HL-60 (cell line): ENCODE results near the gene OTOP3.
"Not testable (repeated sequence)": the region's sequence is repeated elsewhere in the genome, so short reads cannot be mapped to it uniquely, and the experiment has no call there.

Experiments
- DNase-seq, 2 experiments: peaks; one replicate each; pipeline ENCODE4 v3.0.0-alpha.2; 2010 to 2020; ENCODE audit warnings: low read depth in 1 of 2, low spot score in 1 of 2
- H3K27ac ChIP-seq: fragments of 250-450 bp; sonication (Bioruptor Pico); replicated peaks from 2 replicates; pipeline ENCODE4 v1.5.1; 2020; ENCODE audit warnings: mild to moderate bottlenecking, moderate library complexity
- H3K27me3 ChIP-seq: fragments of 250-450 bp; sonication (Bioruptor Pico); 2 replicates; pipeline ENCODE4 v1.5.1; 2021; ENCODE audit warnings: mild to moderate bottlenecking, moderate library complexity; ENCODE audit not compliant: insufficient read depth, poor library complexity, severe bottlenecking
- H3K4me3 ChIP-seq: replicated peaks from 2 replicates; pipeline ENCODE4 v1.5.1; 2011; ENCODE audit warnings: mild to moderate bottlenecking, control low read depth, low read length; ENCODE audit not compliant: insufficient read depth
- CTCF ChIP-seq: IDR thresholded peaks from one replicate; pipeline ENCODE4 v1.5.1; 2011; ENCODE audit warnings: low read length, control low read depth, inconsistent platforms; ENCODE audit not compliant: insufficient read depth
- GABPA ChIP-seq: IDR thresholded peaks from 2 replicates; pipeline ENCODE4 v1.6.1; 2012; ENCODE audit warnings: low read depth
- POLR2AphosphoS5 ChIP-seq: IDR thresholded peaks from 2 replicates; pipeline ENCODE4 v1.6.1; 2012; ENCODE audit warnings: low read depth
- SPI1 ChIP-seq: IDR thresholded peaks from 2 replicates; pipeline ENCODE4 v1.6.1; 2012; ENCODE audit warnings: low read depth, mild to moderate bottlenecking, borderline replicate concordance
- TF ChIP-seq, protein P1 (sequence below): IDR thresholded peaks from 2 replicates; pipeline ENCODE4 v1.6.1; 2012; ENCODE audit warnings: low read depth; ENCODE audit not compliant: insufficient replicate concordance

OTOP3 gene

DNA sequence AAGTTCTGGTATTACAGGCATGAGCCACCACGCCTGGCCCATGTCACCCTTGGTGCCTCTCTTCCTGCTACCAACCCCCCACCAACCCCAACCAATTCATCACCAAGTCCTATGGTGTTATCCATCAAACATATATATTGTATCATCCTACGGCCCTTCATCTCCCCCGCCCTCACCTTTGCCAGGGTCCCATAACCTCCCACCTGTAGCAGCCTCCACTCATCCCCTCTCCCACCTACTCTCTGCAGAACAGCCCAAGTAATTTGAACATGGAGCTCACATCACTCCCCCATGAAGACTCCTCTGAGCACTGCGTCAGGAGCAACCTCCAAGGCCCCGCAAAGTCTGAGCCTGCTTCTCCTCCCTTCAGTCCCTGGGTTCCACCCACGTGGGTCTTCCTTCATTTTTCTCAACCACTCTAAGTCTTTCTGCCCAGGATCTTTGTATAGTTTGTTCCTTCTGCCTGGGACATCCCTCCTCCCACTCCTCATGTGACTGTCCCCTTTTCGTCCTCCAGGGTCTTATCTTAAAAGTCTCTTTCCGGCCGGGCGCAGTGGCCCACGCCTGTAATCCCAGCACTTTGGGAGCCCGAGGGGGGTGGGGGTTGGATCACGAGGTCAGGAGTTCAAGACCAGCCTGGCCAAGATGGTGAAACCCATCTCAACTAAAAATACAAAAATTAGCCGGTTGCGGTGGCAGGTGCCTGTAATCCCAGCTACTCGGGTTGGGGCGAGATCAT, 43.9 kb downstream of the OTOP3 start:
- Histone ChIP-seq H3K4me3 (no peak overlapping the region), H3K27me3 (peaks cover 3% of the 10 kb centered on the region)
- DNase-seq: no peak

GRCh38 chr17:74981318-74981978, 45.8 kb downstream of the OTOP3 start:
- Histone ChIP-seq H3K27me3 (peaks cover 2% of the 10 kb centered on the region), H3K4me3 (peak overlapping the region; percentile 37), H3K27ac (no peak overlapping the region)
- TF ChIP-seq, protein P1, sequence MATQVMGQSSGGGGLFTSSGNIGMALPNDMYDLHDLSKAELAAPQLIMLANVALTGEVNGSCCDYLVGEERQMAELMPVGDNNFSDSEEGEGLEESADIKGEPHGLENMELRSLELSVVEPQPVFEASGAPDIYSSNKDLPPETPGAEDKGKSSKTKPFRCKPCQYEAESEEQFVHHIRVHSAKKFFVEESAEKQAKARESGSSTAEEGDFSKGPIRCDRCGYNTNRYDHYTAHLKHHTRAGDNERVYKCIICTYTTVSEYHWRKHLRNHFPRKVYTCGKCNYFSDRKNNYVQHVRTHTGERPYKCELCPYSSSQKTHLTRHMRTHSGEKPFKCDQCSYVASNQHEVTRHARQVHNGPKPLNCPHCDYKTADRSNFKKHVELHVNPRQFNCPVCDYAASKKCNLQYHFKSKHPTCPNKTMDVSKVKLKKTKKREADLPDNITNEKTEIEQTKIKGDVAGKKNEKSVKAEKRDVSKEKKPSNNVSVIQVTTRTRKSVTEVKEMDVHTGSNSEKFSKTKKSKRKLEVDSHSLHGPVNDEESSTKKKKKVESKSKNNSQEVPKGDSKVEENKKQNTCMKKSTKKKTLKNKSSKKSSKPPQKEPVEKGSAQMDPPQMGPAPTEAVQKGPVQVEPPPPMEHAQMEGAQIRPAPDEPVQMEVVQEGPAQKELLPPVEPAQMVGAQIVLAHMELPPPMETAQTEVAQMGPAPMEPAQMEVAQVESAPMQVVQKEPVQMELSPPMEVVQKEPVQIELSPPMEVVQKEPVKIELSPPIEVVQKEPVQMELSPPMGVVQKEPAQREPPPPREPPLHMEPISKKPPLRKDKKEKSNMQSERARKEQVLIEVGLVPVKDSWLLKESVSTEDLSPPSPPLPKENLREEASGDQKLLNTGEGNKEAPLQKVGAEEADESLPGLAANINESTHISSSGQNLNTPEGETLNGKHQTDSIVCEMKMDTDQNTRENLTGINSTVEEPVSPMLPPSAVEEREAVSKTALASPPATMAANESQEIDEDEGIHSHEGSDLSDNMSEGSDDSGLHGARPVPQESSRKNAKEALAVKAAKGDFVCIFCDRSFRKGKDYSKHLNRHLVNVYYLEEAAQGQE: no peak
- no peak for TF ChIP-seq CTCF
- TF ChIP-seq POLR2AphosphoS5: no peak
- TF ChIP-seq SPI1: no peak
- no peak for TF ChIP-seq GABPA
- DNase-seq: no peak

More for the DNA sequence above, 43.9 kb downstream of the OTOP3 start:
- no peak for TF ChIP-seq GABPA
- no peak for TF ChIP-seq POLR2AphosphoS5
- no peak for TF ChIP-seq SPI1
- TF ChIP-seq, protein P1: no peak
- TF ChIP-seq CTCF: no peak
- no peak overlapping the region for H3K27ac ChIP-seq

- Histone ChIP-seq H3K27me3 (peaks cover 2% of the 10 kb centered on the region), H3K27ac (no peak overlapping the region), H3K4me3 (peak overlapping the region; percentile 37)
- peak in 1 of 2 experiments; percentile 54 for DNase-seq
- TF ChIP-seq POLR2AphosphoS5 (no peak), GABPA (no peak), SPI1 (no peak), CTCF (no peak)
- TF ChIP-seq, protein P1: no peak
These were observed 46.4 kb downstream of the OTOP3 start for GRCh38 chr17:74981979-74982662.

DNA sequence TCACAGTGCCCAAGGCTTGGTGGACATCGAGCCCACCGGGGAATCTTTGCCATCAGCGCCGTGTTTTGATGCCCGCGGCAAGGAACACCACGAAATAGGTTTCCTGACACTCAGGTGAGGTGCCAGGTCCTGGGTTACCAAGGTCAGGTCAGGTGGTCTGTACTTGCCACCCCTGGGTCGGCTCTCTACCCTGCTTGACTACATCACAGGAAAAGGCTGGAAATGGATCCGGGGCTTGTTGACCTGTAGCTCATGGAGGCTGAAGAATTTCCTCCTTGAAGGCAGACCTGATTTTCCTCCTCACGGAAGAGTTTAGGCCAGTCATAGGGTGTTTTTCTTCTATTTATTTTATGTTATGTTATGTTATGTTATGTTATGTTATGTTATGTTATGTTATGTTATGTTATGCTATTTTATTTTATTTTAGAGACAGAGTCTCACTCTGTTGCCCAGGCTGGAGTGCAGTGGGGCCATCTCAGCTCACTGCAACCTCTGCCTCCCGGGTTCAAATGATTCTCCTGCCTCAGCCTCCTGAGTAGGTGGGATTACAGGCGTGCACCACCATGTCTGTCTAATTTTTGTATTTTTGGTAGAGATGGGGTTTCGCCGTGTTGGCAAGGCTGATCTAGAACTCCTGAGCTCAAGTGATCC, 47.1 kb downstream of the OTOP3 start:
- DNase-seq, H3K27me3 ChIP-seq, H3K27ac ChIP-seq: not testable (repeated sequence)
- peak overlapping the region; percentile 37 for H3K4me3 ChIP-seq
